Neural cell (in vitro differentiated cells): ENCODE data around the gene RAD9A. TPM values are rescaled to one million over a fixed set of nuclear protein-coding genes. Genes with fewer than 3 reads are reported as not detected.

Source experiments
- H2AFZ ChIP-seq: fragments of 200-600, 300-800 bp; sonication (generic), shearing (Covaris generic); 2 replicates; pipeline ENCODE4 v1.6.0; 2014; ENCODE audit warnings: low read depth, mild to moderate bottlenecking, antibody characterized with exemption, low read length, moderate library complexity
- H3F3A ChIP-seq: fragments of 200-600 bp; shearing (Covaris generic); 2 replicates; pipeline ENCODE4 v1.6.1; 2016; ENCODE audit warnings: mild to moderate bottlenecking, moderate library complexity, mixed read lengths, antibody characterized with exemption, low read length; ENCODE audit not compliant: insufficient read depth, poor library complexity, severe bottlenecking
- H3K27ac ChIP-seq: fragments of 200-600, 300-800 bp; sonication (generic), shearing (Covaris generic); 2 replicates; pipeline ENCODE4 v1.5.1; 2014; ENCODE audit warnings: mild to moderate bottlenecking, low read length, moderate library complexity
- H3K27me3 ChIP-seq: fragments of 300-800, 200-600 bp; sonication (generic), shearing (Covaris generic); 2 replicates; pipeline ENCODE4 v1.6.0; 2014; ENCODE audit warnings: mild to moderate bottlenecking, low read depth, low read length, moderate library complexity; ENCODE audit not compliant: insufficient read depth
- H3K36me3 ChIP-seq: fragments of 300-800, 200-600 bp; sonication (generic), shearing (Covaris generic); 2 replicates; pipeline ENCODE4 v1.5.1; 2014; ENCODE audit warnings: mild to moderate bottlenecking, antibody characterized with exemption, low read length, moderate library complexity; ENCODE audit not compliant: insufficient read depth
- H3K4me2 ChIP-seq: fragments of 300-800, 200-600 bp; sonication (generic), shearing (Covaris generic); 2 replicates; pipeline ENCODE4 v1.6.0; 2014; ENCODE audit warnings: mild to moderate bottlenecking, low read length
- H3K4me3 ChIP-seq: fragments of 300-800, 200-600 bp; sonication (generic), shearing (Covaris generic); 2 replicates; pipeline ENCODE4 v1.5.1; 2014; ENCODE audit warnings: mild to moderate bottlenecking, low read length, moderate library complexity
- H3K79me2 ChIP-seq: fragments of 200-600 bp; shearing (Covaris generic); replicated peaks from 2 replicates; pipeline ENCODE4 v1.6.0; 2014; ENCODE audit warnings: mild to moderate bottlenecking, low read length, moderate library complexity; ENCODE audit not compliant: insufficient read depth
- H3K9ac ChIP-seq: fragments of 300-800, 200-600 bp; sonication (generic), shearing (Covaris generic); 2 replicates; pipeline ENCODE4 v1.6.1; 2016; ENCODE audit warnings: mild to moderate bottlenecking, low read length, mixed read lengths
- H3K9me2 ChIP-seq: fragments of 200-600 bp; shearing (Covaris generic); 2 replicates; pipeline ENCODE4 v1.6.1; 2016; ENCODE audit warnings: mild to moderate bottlenecking, low read length, mixed read lengths; ENCODE audit not compliant: insufficient read depth
- H3K9me3 ChIP-seq: fragments of 200-600, 300-800 bp; sonication (generic), shearing (Covaris generic); 2 replicates; pipeline ENCODE4 v1.6.1; 2016; ENCODE audit warnings: mild to moderate bottlenecking, mixed run types, low read length, moderate library complexity, mixed read lengths
- H4K20me1 ChIP-seq: fragments of 200-600 bp; shearing (Covaris generic); 2 replicates; pipeline ENCODE4 v1.6.1; 2016; ENCODE audit warnings: mild to moderate bottlenecking, mixed run types; ENCODE audit not compliant: insufficient read depth
- CTCF ChIP-seq: fragments of 450-650 bp; IDR thresholded peaks from 2 replicates; pipeline ENCODE4 v1.5.1; 2014; ENCODE audit warnings: antibody characterized with exemption, mild to moderate bottlenecking, moderate library complexity; ENCODE audit not compliant: poor library complexity, severe bottlenecking
- EP300 ChIP-seq: fragments of 450-650 bp; conservative IDR thresholded peaks from 2 replicates; pipeline ENCODE4 v1.6.1; 2014; ENCODE audit warnings: antibody characterized with exemption, mild to moderate bottlenecking, moderate library complexity; ENCODE audit not compliant: poor library complexity, severe bottlenecking
- EZH2 ChIP-seq: fragments of 200-600, 300-800 bp; shearing (Covaris generic), sonication (generic); IDR thresholded peaks from 2 replicates; pipeline ENCODE4 v1.6.1; 2014; ENCODE audit warnings: antibody characterized with exemption, low read length, borderline replicate concordance, mild to moderate bottlenecking; ENCODE audit not compliant: insufficient read depth, poor library complexity, severe bottlenecking
- MXI1 ChIP-seq: fragments of 450-650 bp; conservative IDR thresholded peaks from 2 replicates; pipeline ENCODE4 v1.6.1; 2014; ENCODE audit warnings: antibody characterized with exemption, mild to moderate bottlenecking; ENCODE audit not compliant: poor library complexity, severe bottlenecking
- POLR2AphosphoS5 ChIP-seq: IDR thresholded peaks from 2 replicates; pipeline ENCODE4 v1.6.1; 2012
- RAD21 ChIP-seq: fragments of 450-650 bp; conservative IDR thresholded peaks from 2 replicates; pipeline ENCODE4 v1.6.1; 2014; ENCODE audit warnings: antibody characterized with exemption, mild to moderate bottlenecking, moderate library complexity
- REST ChIP-seq: IDR thresholded peaks from 2 replicates; pipeline ENCODE4 v1.6.1; 2012; ENCODE audit warnings: borderline replicate concordance
- SMC3 ChIP-seq: fragments of 450-650 bp; conservative IDR thresholded peaks from 2 replicates; pipeline ENCODE4 v1.6.1; 2014; ENCODE audit warnings: antibody characterized with exemption, mild to moderate bottlenecking, moderate library complexity; ENCODE audit not compliant: poor library complexity
- TAF1 ChIP-seq: IDR thresholded peaks from 2 replicates; pipeline ENCODE4 v1.6.1; 2012; ENCODE audit warnings: low read depth
- polyA plus RNA-seq: library from polyadenylated mRNA; depleted of rRNA; stranded (reverse); fragments of >200 nt; gene quantifications from 2 replicates; pipeline ENCODE4 v1.2.3, GENCODE V29; 2014

RAD9A gene
- polyA plus RNA-seq, 1 donor from 2014 or later = 59.6 TPM

- no peaks in the 10 kb centered on the region for H3K79me2 ChIP-seq
- H3K4me3 ChIP-seq = no peak overlapping the region
- no peak overlapping the region for H2AFZ ChIP-seq
- no peak overlapping the region for H3K27ac ChIP-seq
- H3K36me3 ChIP-seq = no peaks in the 10 kb centered on the region
- H3K27me3 ChIP-seq = peaks cover 9% of the 10 kb centered on the region
- TF ChIP-seq REST (no peak), TAF1 (no peak), EZH2 (no peak), CTCF (no peak), POLR2AphosphoS5 (no peak), EP300 (no peak), RAD21 (no peak), MXI1 (no peak), SMC3 (no peak)
- H3K9ac ChIP-seq = no peak overlapping the region
- H4K20me1 ChIP-seq = no peaks in the 10 kb centered on the region
- H3F3A ChIP-seq = no peaks in the 10 kb centered on the region
- no peaks in the 10 kb centered on the region for H3K9me2 ChIP-seq
- no peaks in the 10 kb centered on the region for H3K9me3 ChIP-seq
- H3K4me2 ChIP-seq = no peak overlapping the region
Measured at GRCh38 chr11:67367761-67368227, 24.0 kb upstream of the RAD9A start.

GRCh38 chr11:67368621-67369020, 23.2 kb upstream of the RAD9A start:
- no peaks in the 10 kb centered on the region for H4K20me1 ChIP-seq

More at GRCh38 chr11:67368621-67369020, 23.2 kb upstream of the RAD9A start:
- Histone ChIP-seq H3K4me3 (no peak overlapping the region), H3K9ac (no peak overlapping the region), H3K79me2 (no peaks in the 10 kb centered on the region), H3K9me2 (no peaks in the 10 kb centered on the region), H2AFZ (no peak overlapping the region), H3K9me3 (no peaks in the 10 kb centered on the region), H3K4me2 (no peak overlapping the region), H3K36me3 (no peaks in the 10 kb centered on the region), H3F3A (no peaks in the 10 kb centered on the region), H3K27me3 (peaks cover 16% of the 10 kb centered on the region), H3K27ac (no peak overlapping the region)
- TF ChIP-seq MXI1 (no peak), TAF1 (no peak), SMC3 (no peak), POLR2AphosphoS5 (no peak), CTCF (no peak), EP300 (no peak), EZH2 (no peak), RAD21 (no peak), REST (no peak)
